ENCODE measurements around the gene PACSIN2.
"Not testable (repeated sequence)": the region's sequence is repeated elsewhere in the genome, so short reads cannot be mapped to it uniquely, and the experiment has no call there.

PACSIN2 gene

GRCh38 chr22:42922374-42923191, 92.4 kb downstream of the PACSIN2 start:
- no peak for DNase-seq

- DNase-seq: no peak
These were observed 94.7 kb downstream of the PACSIN2 start for GRCh38 chr22:42920101-42920820.

- DNase-seq: no peak
These were observed 95.8 kb downstream of the PACSIN2 start for GRCh38 chr22:42919199-42919598.

GRCh38 chr22:42918500-42918899, 96.4 kb downstream of the PACSIN2 start:
- DNase-seq: no peak

- DNase-seq: not testable (repeated sequence)
These were observed 97.6 kb downstream of the PACSIN2 start for GRCh38 chr22:42917358-42917757.

- DNase-seq: no peak
These were observed 98.8 kb downstream of the PACSIN2 start for GRCh38 chr22:42915980-42916765.

- no peak for DNase-seq
These were observed 100.4 kb downstream of the PACSIN2 start for GRCh38 chr22:42914511-42915076.

GRCh38 chr22:42913874-42914510, 101.0 kb downstream of the PACSIN2 start:
- no peak for DNase-seq

- DNase-seq: no peak
These were observed 102.9 kb downstream of the PACSIN2 start for GRCh38 chr22:42912059-42912458.

GRCh38 chr22:42910221-42910942, 104.6 kb downstream of the PACSIN2 start:
- no peak for DNase-seq

GRCh38 chr22:42909363-42910058, 105.4 kb downstream of the PACSIN2 start:
- DNase-seq: no peak

- DNase-seq: no peak
These were observed 106.6 kb downstream of the PACSIN2 start for GRCh38 chr22:42908374-42908746.

- no peak for DNase-seq
These were observed 107.3 kb downstream of the PACSIN2 start for GRCh38 chr22:42907404-42908373.

- DNase-seq: no peak
These were observed 108.2 kb downstream of the PACSIN2 start for GRCh38 chr22:42906605-42907348.

GRCh38 chr22:42905702-42906183, 109.2 kb downstream of the PACSIN2 start:
- no peak for DNase-seq

GRCh38 chr22:42905217-42905616, 109.7 kb downstream of the PACSIN2 start:
- no peak for DNase-seq

- no peak for DNase-seq
These were observed 110.9 kb downstream of the PACSIN2 start for GRCh38 chr22:42904050-42904449.

GRCh38 chr22:42902875-42903510, 112.0 kb downstream of the PACSIN2 start:
- DNase-seq: no peak
